ENCODE data around the gene ZNF274.

ZNF274 gene

GRCh38 chr19:58181902-58182576 lies 822 bp upstream of the ZNF274 start:
- no peaks in the 10 kb centered on the region for H3K27me3 ChIP-seq (ENCODE audit: low read depth)
- peak in 1 of 2 experiments; percentile 74 for DNase-seq (ENCODE audit: low spot score in 2 of 2)
- in situ Hi-C loops (cut with MboI; ENCODE audit: low sequenced_read_pairs) = no loop called here
- no peaks in the 10 kb centered on the region; the same call in 1 of the 2 replicates for H3K4me1 ChIP-seq
- peaks cover 11% of the 10 kb centered on the region for H3K36me3 ChIP-seq (replicated peaks)
- peaks cover 37% of the 10 kb centered on the region for H3K9me3 ChIP-seq
- H3K4me3 ChIP-seq = peak overlapping the region; percentile 77

GRCh38 chr19:58182577-58182988 lies 278 bp upstream of the ZNF274 start:
- H3K27me3 ChIP-seq (ENCODE audit: low read depth) = no peaks in the 10 kb centered on the region
- peaks cover 37% of the 10 kb centered on the region for H3K9me3 ChIP-seq
- DNase-seq (ENCODE audit: low spot score in 2 of 2) = peak in 1 of 2 experiments; percentile 68
- in situ Hi-C loops (cut with MboI; ENCODE audit: low sequenced_read_pairs) = no loop called here
- no peaks in the 10 kb centered on the region; the same call in 1 of the 2 replicates for H3K4me1 ChIP-seq
- H3K4me3 ChIP-seq = peak overlapping the region; percentile 77
- H3K36me3 ChIP-seq (replicated peaks) = peaks cover 17% of the 10 kb centered on the region

GRCh38 chr19:58183817-58184215 lies 955 bp downstream of the ZNF274 start:
- DNase-seq (ENCODE audit: low spot score in 2 of 2) = no peak
- H3K36me3 ChIP-seq (replicated peaks) = peaks cover 20% of the 10 kb centered on the region
- peak overlapping the region; percentile 77 for H3K4me3 ChIP-seq
- in situ Hi-C loops (cut with MboI; ENCODE audit: low sequenced_read_pairs) = no loop called here
- no peaks in the 10 kb centered on the region for H3K27me3 ChIP-seq (ENCODE audit: low read depth)
- H3K4me1 ChIP-seq = no peaks in the 10 kb centered on the region; the same call in 1 of the 2 replicates
- H3K9me3 ChIP-seq = peaks cover 32% of the 10 kb centered on the region

GRCh38 chr19:58196901-58197616 lies 14.2 kb downstream of the ZNF274 start:
- peaks cover 52% of the 10 kb centered on the region for H3K9me3 ChIP-seq

GRCh38 chr19:58203814-58204475 lies 21.1 kb downstream of the ZNF274 start:
- in situ Hi-C loops (cut with MboI; ENCODE audit: low sequenced_read_pairs) = no loop called here
- Histone ChIP-seq H3K9me3 (peaks cover 17% of the 10 kb centered on the region), H3K4me3 (no peak overlapping the region), H3K4me1 (no peaks in the 10 kb centered on the region), H3K36me3 (replicated peaks) (peaks cover 18% of the 10 kb centered on the region), H3K27me3 (ENCODE audit: low read depth) (no peaks in the 10 kb centered on the region)
- no peak for DNase-seq (ENCODE audit: low spot score in 2 of 2)

More at GRCh38 chr19:58196901-58197616, 14.2 kb downstream of the ZNF274 start:
- peaks cover 19% of the 10 kb centered on the region for H3K36me3 ChIP-seq (replicated peaks)
- no peak for DNase-seq (ENCODE audit: low spot score in 2 of 2)
- in situ Hi-C loops (cut with MboI; ENCODE audit: low sequenced_read_pairs) = no loop called here
- H3K27me3 ChIP-seq (ENCODE audit: low read depth) = no peaks in the 10 kb centered on the region
- no peaks in the 10 kb centered on the region for H3K4me1 ChIP-seq
- H3K4me3 ChIP-seq = no peak overlapping the region

GRCh38 chr19:58204566-58204965 lies 21.7 kb downstream of the ZNF274 start:
- Histone ChIP-seq H3K36me3 (replicated peaks) (peaks cover 18% of the 10 kb centered on the region), H3K9me3 (peaks cover 18% of the 10 kb centered on the region), H3K4me1 (no peaks in the 10 kb centered on the region), H3K27me3 (ENCODE audit: low read depth) (no peaks in the 10 kb centered on the region), H3K4me3 (no peak overlapping the region)
- no peak for DNase-seq (ENCODE audit: low spot score in 2 of 2)
- in situ Hi-C loops (cut with MboI; ENCODE audit: low sequenced_read_pairs) = no loop called here

GRCh38 chr19:58209577-58209976 lies 26.7 kb downstream of the ZNF274 start:
- Histone ChIP-seq H3K4me1 (no peaks in the 10 kb centered on the region), H3K9me3 (peaks cover 17% of the 10 kb centered on the region), H3K36me3 (replicated peaks) (peaks cover 39% of the 10 kb centered on the region), H3K4me3 (no peak overlapping the region), H3K27me3 (ENCODE audit: low read depth) (no peaks in the 10 kb centered on the region)
- in situ Hi-C loops (cut with MboI; ENCODE audit: low sequenced_read_pairs) = no loop called here
- DNase-seq (ENCODE audit: low spot score in 2 of 2) = no peak

GRCh38 chr19:58212336-58213074 lies 29.6 kb downstream of the ZNF274 start:
- peaks cover 14% of the 10 kb centered on the region for H3K9me3 ChIP-seq
- H3K4me3 ChIP-seq = no peak overlapping the region
- DNase-seq (ENCODE audit: low spot score in 2 of 2) = no peak
- in situ Hi-C loops (cut with MboI; ENCODE audit: low sequenced_read_pairs) = no loop called here
- H3K4me1 ChIP-seq = no peaks in the 10 kb centered on the region
- no peaks in the 10 kb centered on the region for H3K27me3 ChIP-seq (ENCODE audit: low read depth)
- H3K36me3 ChIP-seq (replicated peaks) = peaks cover 27% of the 10 kb centered on the region

- no peak for DNase-seq (ENCODE audit: low spot score in 2 of 2)
- Histone ChIP-seq H3K4me3 (no peak overlapping the region), H3K9me3 (peaks cover 14% of the 10 kb centered on the region), H3K4me1 (no peaks in the 10 kb centered on the region), H3K27me3 (ENCODE audit: low read depth) (no peaks in the 10 kb centered on the region), H3K36me3 (replicated peaks) (peaks cover 24% of the 10 kb centered on the region)
- in situ Hi-C loops (cut with MboI; ENCODE audit: low sequenced_read_pairs) = no loop called here
These were observed 30.2 kb downstream of the ZNF274 start for GRCh38 chr19:58213075-58213369.

- peaks cover 14% of the 10 kb centered on the region for H3K36me3 ChIP-seq (replicated peaks)
- peaks cover under 1% of the 10 kb centered on the region; the same call in 1 of the 2 replicates for H3K9me3 ChIP-seq
- in situ Hi-C loops (cut with MboI; ENCODE audit: low sequenced_read_pairs) = no loop called here
- H3K4me3 ChIP-seq = no peak overlapping the region
- H3K27me3 ChIP-seq (ENCODE audit: low read depth) = no peaks in the 10 kb centered on the region
- DNase-seq (ENCODE audit: low spot score in 2 of 2) = no peak
- H3K4me1 ChIP-seq = no peaks in the 10 kb centered on the region
These were observed 34.2 kb downstream of the ZNF274 start for GRCh38 chr19:58217069-58217481.

GRCh38 chr19:58217607-58218391 lies 34.9 kb downstream of the ZNF274 start:
- no peaks in the 10 kb centered on the region for H3K27me3 ChIP-seq (ENCODE audit: low read depth)
- peaks cover 7% of the 10 kb centered on the region for H3K36me3 ChIP-seq (replicated peaks)
- no peaks in the 10 kb centered on the region; the same call in 1 of the 2 replicates for H3K9me3 ChIP-seq
- in situ Hi-C loops (cut with MboI; ENCODE audit: low sequenced_read_pairs) = no loop called here
- DNase-seq (ENCODE audit: low spot score in 2 of 2) = no peak
- H3K4me3 ChIP-seq = no peak overlapping the region
- H3K4me1 ChIP-seq = no peaks in the 10 kb centered on the region

GRCh38 chr19:58218899-58219298 lies 36.0 kb downstream of the ZNF274 start:
- in situ Hi-C loops (cut with MboI; ENCODE audit: low sequenced_read_pairs) = no loop called here
- no peaks in the 10 kb centered on the region for H3K9me3 ChIP-seq
- H3K36me3 ChIP-seq (replicated peaks) = no peaks in the 10 kb centered on the region
- no peaks in the 10 kb centered on the region for H3K4me1 ChIP-seq
- peak in 1 of 2 experiments; percentile 45 for DNase-seq (ENCODE audit: low spot score in 2 of 2)
- H3K27me3 ChIP-seq (ENCODE audit: low read depth) = no peaks in the 10 kb centered on the region
- H3K4me3 ChIP-seq = no peak overlapping the region

Data from HAP-1 (cell line).